Ascending aorta (tissue), 2 donors: ENCODE measurements around the gene NLRC4. TPM values are rescaled to one million over a fixed set of nuclear protein-coding genes. Genes with fewer than 3 reads are reported as not detected.

Source experiments
- DNase-seq, 2 donors: peaks; one replicate each; pipeline ENCODE4 v3.0.0-alpha.2; 2019; ENCODE audit warnings: low spot score in 2 of 2
- H3K27ac ChIP-seq, 2 donors: fragments of 200-600 bp; sonication (generic); one replicate each; pipeline ENCODE4 v1.5.1; 2016 to 2017; ENCODE audit warnings: mild to moderate bottlenecking in 1 of 2
- H3K27me3 ChIP-seq: fragments of 200-600 bp; sonication (generic); one replicate; pipeline ENCODE4 v1.5.1; 2017
- H3K36me3 ChIP-seq, 2 donors: fragments of 200-600 bp; sonication (generic); one replicate each; pipeline ENCODE4 v1.5.1; 2016
- H3K4me1 ChIP-seq, 2 donors: fragments of 200-600 bp; sonication (generic); one replicate each; pipeline ENCODE4 v1.5.1; 2016 to 2017; ENCODE audit warnings: mild to moderate bottlenecking in 1 of 2
- H3K4me3 ChIP-seq, 2 donors: fragments of 200-600 bp; sonication (generic); one replicate each; pipeline ENCODE4 v1.5.1; 2016 to 2017; ENCODE audit warnings: mild to moderate bottlenecking in 1 of 2
- H3K9me3 ChIP-seq, 2 donors: fragments of 200-600 bp; sonication (generic); one replicate each; pipeline ENCODE4 v1.5.1; 2016
- intact Hi-C: fragments of 100-400 bp; cut with DNase I; formaldehyde crosslinking; loops from one replicate; pipeline ENCODE4 v1.15.1; 2023
- total RNA-seq: library from RNA; depleted of rRNA; stranded (reverse); fragments of >200 nt; gene quantifications from one replicate; pipeline ENCODE4 v1.1.0, GENCODE V29; 2016
- TF ChIP-seq, protein P1 (sequence below), 3 experiments: fragments of 200-600 bp in 2 of 3; fragments of 450-650 bp in 1 of 3; sonication (generic) in 2 of 3; IDR thresholded peaks; one replicate each; pipeline ENCODE4 v1.5.1; 2016 to 2019; ENCODE audit warnings: antibody characterized with exemption in 3 of 3, mild to moderate bottlenecking in 1 of 3, moderate library complexity in 1 of 3

Gene NLRC4
- total RNA-seq, 1 donor from 2014 or later = 2.3 TPM

DNA sequence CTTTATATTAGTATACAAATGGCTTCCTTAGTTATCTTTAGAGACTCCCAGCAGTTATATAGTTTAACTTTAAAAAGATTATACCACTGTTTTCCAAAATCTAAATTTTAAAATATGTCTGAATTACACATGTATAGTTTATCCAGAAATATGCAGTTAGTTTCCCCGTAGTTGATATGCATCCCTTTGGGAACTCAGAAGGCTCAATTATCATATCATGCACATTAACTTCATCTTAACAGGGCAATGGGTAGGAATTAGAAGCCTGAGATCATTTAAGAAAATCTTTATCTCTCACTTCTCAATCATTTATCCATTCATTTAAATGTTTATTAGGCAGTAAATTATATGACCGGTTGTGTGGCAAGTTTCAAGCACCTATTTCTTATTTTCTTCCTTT, 27.2 kb downstream of the NLRC4 start:
- TF ChIP-seq, protein P1, sequence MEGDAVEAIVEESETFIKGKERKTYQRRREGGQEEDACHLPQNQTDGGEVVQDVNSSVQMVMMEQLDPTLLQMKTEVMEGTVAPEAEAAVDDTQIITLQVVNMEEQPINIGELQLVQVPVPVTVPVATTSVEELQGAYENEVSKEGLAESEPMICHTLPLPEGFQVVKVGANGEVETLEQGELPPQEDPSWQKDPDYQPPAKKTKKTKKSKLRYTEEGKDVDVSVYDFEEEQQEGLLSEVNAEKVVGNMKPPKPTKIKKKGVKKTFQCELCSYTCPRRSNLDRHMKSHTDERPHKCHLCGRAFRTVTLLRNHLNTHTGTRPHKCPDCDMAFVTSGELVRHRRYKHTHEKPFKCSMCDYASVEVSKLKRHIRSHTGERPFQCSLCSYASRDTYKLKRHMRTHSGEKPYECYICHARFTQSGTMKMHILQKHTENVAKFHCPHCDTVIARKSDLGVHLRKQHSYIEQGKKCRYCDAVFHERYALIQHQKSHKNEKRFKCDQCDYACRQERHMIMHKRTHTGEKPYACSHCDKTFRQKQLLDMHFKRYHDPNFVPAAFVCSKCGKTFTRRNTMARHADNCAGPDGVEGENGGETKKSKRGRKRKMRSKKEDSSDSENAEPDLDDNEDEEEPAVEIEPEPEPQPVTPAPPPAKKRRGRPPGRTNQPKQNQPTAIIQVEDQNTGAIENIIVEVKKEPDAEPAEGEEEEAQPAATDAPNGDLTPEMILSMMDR (IDR thresholded peaks at IDR 0.05) = no peak
- no peaks in the 10 kb centered on the region for H3K9me3 ChIP-seq
- H3K36me3 ChIP-seq = no peaks in the 10 kb centered on the region
- H3K4me1 ChIP-seq = no peaks in the 10 kb centered on the region
- H3K4me3 ChIP-seq = no peak overlapping the region
- H3K27me3 ChIP-seq = no peaks in the 10 kb centered on the region
- no peak for DNase-seq
- no peak overlapping the region for H3K27ac ChIP-seq
- intact Hi-C loops = no loop called here

DNA sequence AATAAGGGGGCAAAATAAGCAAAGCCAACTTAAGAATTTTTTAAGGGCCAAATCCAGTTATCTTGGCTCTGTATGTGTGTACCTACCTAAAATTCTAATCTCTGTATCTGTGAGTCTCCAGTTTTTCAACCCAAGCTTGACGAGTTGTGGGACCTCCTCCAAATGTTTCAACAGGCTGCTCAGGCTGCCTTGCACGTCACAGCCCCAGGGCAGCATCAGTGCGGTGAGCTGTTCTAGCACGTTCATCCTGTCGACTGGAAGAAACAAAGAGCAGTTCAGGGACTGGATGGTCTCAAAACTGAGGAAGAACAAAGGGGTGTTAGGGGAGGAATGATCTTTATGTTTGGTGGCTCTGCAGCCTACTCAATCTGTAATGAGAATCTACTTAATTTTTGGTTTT, 29.4 kb downstream of the NLRC4 start:
- intact Hi-C loops = no loop called here
- TF ChIP-seq, protein P1 (IDR thresholded peaks at IDR 0.05) = no peak
- no peaks in the 10 kb centered on the region for H3K9me3 ChIP-seq
- DNase-seq = no peak
- H3K4me1 ChIP-seq = no peaks in the 10 kb centered on the region
- no peak overlapping the region for H3K27ac ChIP-seq
- no peak overlapping the region for H3K4me3 ChIP-seq
- no peaks in the 10 kb centered on the region for H3K36me3 ChIP-seq
- H3K27me3 ChIP-seq = no peaks in the 10 kb centered on the region

DNA sequence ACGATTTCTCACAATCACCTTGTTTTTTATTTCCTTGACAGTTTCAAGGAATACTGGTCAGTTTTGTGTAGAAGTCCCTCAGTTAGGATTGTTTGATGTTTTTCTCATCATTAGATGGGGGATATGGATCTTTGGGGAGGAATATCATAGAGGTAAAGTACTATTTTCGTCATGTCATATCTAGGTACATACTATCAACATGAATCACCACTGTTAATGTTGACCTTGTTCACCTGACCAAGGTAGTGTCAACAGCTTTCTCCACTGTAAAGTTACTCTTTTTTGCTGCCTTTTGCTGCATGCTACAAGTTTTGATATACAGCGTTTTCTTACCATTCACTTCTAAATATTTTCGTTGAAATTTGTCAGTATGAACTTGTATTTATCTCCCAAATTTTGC, 32.7 kb downstream of the NLRC4 start:
- H3K36me3 ChIP-seq = no peaks in the 10 kb centered on the region
- no peak for DNase-seq
- H3K4me1 ChIP-seq = no peaks in the 10 kb centered on the region
- no peaks in the 10 kb centered on the region for H3K9me3 ChIP-seq
- H3K27ac ChIP-seq = no peak overlapping the region
- no peak overlapping the region for H3K4me3 ChIP-seq
- no peaks in the 10 kb centered on the region for H3K27me3 ChIP-seq
- intact Hi-C loops = no loop called here
- TF ChIP-seq, protein P1 (IDR thresholded peaks at IDR 0.05) = no peak

DNA sequence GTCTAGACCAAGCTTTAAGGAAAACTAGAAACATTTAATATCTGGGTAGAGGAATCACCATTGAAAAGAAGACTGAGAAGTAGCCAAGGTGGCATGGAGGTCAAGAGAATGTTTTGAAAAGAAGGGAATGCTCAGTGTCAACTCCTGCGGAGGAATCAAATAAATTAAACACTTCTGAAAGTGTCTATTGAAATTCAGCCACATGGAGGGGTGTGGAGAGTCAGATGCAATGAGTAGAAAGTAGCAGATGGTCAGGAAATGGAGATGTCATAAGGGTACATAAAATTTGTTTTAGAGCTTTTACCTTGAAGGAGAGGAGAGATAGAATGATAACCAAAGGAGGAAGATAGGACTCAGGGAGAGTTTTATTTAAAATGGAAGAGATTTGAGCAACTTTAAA, 35.1 kb downstream of the NLRC4 start:
- no peaks in the 10 kb centered on the region for H3K9me3 ChIP-seq
- H3K4me1 ChIP-seq = no peaks in the 10 kb centered on the region
- no peak for DNase-seq
- H3K27me3 ChIP-seq = no peaks in the 10 kb centered on the region
- intact Hi-C loops = no loop called here
- H3K27ac ChIP-seq = no peak overlapping the region
- peaks cover 0 to 9% of the 10 kb centered on the region in 2 donors for H3K36me3 ChIP-seq
- no peak overlapping the region for H3K4me3 ChIP-seq
- TF ChIP-seq, protein P1 (IDR thresholded peaks at IDR 0.05) = no peak

DNA sequence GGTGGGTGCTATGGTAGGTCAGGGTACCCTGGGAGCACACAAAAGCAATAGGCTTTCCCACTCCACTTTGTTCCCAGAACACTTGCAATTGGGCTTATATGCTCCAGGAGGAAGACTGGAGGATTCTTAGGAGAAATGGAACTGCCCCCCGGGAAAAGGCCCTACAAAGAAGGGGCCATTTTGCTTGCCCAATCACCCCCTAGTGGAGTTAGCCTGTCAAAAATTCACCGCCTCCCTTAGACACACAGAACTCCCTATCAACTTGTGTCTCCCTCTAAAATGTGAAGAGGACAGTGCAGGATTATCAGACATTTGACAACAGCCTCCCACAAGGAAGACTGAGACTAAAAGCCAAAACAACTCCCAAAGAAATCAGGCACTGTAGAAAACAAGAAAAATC, 36.5 kb downstream of the NLRC4 start:
- intact Hi-C loops = no loop called here
- Histone ChIP-seq H3K9me3 (no peaks in the 10 kb centered on the region), H3K36me3 (peaks cover 0 to 14% of the 10 kb centered on the region in 2 donors), H3K27me3 (no peaks in the 10 kb centered on the region), H3K27ac (no peak overlapping the region), H3K4me3 (no peak overlapping the region), H3K4me1 (no peaks in the 10 kb centered on the region)
- TF ChIP-seq, protein P1 (IDR thresholded peaks at IDR 0.05) = no peak
- DNase-seq = no peak

DNA sequence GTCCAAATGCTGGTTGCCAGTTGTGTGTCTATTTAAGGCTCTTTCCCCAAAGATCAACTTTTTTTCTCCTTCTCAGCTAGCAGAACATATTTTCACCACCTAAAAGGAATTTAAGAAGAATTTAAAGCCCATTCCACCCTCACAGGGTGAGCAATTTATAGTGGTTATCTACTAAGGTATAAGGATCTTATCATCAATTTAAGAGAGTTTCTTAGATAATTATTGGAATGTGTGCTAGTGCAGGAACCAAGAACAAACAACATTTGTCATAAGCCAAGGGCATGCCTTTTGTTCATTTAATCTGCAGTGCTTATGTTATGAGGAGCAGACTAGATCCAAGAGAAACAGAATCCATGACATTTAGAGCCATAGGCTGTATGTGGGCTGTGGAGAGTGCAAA, 37.2 kb downstream of the NLRC4 start:
- H3K27me3 ChIP-seq = no peaks in the 10 kb centered on the region
- TF ChIP-seq, protein P1 (IDR thresholded peaks at IDR 0.05) = no peak
- no peak overlapping the region for H3K27ac ChIP-seq
- no peak for DNase-seq
- intact Hi-C loops = no loop called here
- peaks cover 6 to 21% of the 10 kb centered on the region in 2 donors for H3K36me3 ChIP-seq
- no peak overlapping the region for H3K4me3 ChIP-seq
- no peaks in the 10 kb centered on the region for H3K9me3 ChIP-seq
- H3K4me1 ChIP-seq = no peaks in the 10 kb centered on the region
